Retina (tissue), 1 donor: ENCODE data around the gene PCDHB12.
"Not testable (repeated sequence)": the region's sequence is repeated elsewhere in the genome, so short reads cannot be mapped to it uniquely, and the experiment has no call there.

Experiments used
- DNase-seq: peaks from one replicate; pipeline ENCODE4 v3.0.0-alpha.2; 2016

The PCDHB12 gene

DNA sequence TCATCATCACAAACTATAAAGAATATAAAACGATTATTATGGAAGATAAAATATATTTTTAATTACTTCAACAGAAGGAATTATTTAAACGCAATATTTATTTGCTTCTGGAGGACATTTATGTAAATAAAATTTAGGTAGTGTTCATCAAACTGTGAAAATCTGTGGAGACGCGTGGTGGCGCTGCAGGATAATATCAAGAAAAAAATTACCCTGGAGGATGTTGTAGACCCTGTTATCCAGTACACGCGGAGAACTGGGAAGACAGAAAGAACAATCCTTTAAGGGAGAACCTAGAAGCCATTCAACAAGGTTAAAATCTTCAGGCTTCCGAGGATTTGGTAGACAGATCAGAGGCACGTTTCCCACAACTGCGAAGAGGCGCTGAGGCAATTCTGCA is at the start of gene PCDHB12:
PCDHB12 (plus strand) TSS at position 242 of the 400 bp plus-strand sequence. CDS start 189 bp downstream, outside the sequence.
- no peak for DNase-seq

DNA sequence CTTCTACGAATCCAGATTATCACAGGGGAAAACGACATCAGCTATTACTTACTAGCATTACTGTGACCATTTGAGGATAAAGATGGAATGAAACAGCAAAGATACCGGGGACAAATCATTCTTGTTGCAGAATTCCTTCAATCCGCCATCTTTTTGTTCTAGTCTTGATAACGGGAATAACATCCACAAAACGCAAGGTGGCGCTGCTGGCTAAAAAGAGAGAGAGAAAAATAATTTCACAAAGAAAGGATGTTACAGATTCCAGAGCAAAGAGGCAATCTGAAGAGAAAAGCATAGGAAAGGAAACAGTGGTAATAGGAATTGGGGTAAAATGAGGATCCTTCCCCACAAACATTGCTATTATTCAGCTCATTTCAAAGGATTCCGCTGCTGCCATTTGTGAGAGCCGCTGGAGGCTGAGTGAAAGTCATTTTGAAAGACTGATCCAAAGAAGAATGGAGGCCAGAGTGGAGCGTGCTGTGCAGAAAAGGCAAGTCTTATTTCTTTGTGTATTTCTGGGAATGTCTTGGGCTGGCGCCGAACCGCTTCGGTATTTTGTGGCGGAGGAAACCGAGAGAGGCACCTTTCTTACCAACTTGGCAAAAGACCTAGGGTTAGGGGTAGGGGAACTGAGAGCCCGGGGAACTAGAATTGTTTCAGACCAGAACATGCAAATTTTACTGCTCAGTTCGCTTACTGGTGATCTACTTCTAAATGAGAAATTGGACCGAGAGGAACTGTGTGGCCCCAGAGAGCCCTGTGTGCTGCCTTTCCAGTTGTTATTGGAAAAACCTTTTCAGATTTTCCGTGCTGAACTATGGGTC is 35.9 kb upstream of the PCDHB12 start, which contains the start of gene PCDHB7:
PCDHB7 (plus strand) TSS at position 264 of the 824 bp plus-strand sequence; CDS start at position 456, 192 bp downstream.
- peak; percentile 9 for DNase-seq

DNA sequence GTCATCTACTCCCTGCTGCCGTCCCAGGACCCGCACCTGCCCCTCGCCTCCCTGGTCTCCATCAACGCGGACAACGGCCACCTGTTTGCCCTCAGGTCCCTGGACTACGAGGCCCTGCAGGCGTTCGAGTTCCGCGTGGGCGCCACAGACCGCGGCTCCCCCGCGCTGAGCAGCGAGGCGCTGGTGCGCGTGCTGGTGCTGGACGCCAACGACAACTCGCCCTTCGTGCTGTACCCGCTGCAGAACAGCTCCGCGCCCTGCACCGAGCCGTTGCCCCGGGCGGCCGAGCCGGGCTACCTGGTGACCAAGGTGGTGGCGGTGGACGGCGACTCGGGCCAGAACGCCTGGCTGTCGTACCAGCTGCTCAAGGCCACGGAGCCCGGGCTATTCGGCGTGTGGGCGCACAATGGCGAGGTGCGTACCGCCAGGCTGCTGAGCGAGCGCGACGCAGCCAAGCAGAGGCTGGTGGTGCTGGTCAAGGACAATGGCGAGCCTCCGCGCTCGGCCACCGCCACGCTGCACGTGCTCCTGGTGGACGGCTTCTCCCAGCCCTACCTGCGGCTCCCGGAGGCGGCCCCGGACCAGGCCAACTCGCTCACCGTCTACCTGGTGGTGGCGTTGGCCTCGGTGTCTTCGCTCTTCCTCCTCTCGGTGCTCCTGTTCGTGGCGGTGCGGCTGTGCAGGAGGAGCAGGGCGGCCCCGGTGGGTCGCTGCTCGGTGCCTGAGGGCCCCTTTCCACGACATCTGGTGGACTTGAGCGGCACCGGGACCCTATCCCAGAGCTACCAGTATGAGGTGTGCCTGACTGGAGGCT is 34.0 kb upstream of the PCDHB12 start:
- not testable (repeated sequence) for DNase-seq

DNA sequence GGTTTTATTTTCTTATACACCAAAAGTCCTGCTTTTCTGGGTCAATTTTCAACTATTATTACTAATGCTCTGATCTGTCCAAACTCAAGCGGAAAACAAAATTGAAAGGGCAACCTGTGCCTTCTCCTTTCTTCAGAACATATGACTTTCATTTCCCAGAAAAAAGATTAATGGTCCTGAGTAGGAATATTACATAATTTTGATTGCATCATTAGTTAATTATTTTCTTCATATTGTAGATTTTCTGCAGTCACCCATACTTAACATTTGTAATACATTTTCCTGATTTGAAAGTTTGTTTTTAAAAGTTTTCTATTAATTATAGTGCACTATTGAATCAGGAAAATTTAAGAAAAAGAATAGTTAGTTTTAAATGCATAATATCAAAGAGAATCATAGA is 32.6 kb upstream of the PCDHB12 start:
- no peak for DNase-seq

DNA sequence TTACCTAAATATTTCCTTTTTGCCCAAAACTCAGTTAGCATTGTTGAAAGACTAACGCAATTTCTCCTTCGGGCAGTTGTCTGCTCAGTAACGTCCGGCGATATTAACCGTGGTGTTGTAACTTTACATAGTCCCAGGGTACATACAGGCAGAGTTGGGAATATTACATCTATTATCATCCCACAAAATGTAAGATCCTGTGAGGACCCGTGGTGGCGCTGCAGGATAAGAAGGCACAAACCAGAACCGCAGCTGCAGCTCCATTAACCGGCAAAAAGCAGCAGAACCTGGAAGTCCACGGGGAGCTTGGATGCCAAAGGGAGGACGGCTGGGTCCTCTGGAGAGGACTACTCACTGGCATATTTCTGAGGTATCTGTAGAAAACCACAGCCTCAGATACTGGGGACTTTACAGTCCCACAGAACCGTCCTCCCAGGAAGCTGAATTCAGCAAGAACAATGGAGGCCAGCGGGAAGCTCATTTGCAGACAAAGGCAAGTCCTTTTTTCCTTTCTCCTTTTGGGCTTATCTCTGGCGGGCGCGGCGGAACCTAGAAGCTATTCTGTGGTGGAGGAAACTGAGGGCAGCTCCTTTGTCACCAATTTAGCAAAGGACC is 30.8 kb upstream of the PCDHB12 start, which contains the start of gene PCDHB8:
PCDHB8 (plus strand) TSS at position 214 of the 615 bp plus-strand sequence; CDS start at position 459, 245 bp downstream.
- DNase-seq = not testable (repeated sequence)

DNA sequence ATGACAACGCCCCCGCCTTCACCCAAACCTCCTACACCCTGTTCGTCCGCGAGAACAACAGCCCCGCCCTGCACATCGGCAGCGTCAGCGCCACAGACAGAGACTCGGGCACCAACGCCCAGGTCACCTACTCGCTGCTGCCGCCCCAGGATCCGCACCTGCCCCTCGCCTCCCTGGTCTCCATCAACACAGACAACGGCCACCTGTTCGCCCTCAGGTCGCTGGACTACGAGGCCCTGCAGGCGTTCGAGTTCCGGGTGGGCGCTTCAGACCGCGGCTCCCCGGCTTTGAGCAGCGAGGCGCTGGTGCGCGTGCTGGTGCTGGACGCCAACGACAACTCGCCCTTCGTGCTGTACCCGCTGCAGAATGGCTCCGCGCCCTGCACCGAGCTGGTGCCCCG is 29.1 kb upstream of the PCDHB12 start:
- not testable (repeated sequence) for DNase-seq

DNA sequence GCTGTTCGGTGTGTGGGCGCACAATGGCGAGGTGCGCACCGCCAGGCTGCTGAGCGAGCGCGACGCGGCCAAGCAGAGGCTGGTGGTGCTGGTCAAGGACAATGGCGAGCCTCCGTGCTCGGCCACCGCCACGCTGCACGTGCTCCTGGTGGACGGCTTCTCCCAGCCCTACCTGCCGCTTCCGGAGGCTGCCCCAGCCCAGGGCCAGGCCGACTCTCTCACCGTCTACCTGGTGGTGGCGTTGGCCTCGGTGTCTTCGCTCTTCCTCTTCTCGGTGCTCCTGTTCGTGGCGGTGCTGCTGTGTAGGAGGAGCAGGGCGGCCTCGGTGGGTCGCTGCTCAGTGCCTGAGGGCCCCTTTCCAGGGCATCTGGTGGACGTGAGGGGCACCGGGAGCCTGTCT is 28.6 kb upstream of the PCDHB12 start:
- not testable (repeated sequence) for DNase-seq

DNA sequence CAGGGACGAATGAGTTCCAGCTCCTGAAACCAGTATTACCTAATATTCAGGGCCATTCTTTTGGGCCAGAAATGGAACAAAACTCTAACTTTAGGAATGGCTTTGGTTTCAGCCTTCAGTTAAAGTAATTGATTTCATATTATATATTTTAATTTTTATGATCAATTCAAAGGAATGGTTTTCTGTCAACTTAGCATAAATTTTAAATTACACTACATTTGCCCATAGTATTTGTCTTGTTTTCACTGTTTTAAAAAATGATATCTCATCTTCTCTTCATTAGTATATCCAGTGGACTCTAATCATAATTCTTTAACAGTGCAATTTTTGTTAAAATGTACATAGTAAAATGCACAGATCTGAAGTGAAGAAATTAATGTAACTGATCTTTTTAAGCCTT is 28.2 kb upstream of the PCDHB12 start:
- DNase-seq = no peak

DNA sequence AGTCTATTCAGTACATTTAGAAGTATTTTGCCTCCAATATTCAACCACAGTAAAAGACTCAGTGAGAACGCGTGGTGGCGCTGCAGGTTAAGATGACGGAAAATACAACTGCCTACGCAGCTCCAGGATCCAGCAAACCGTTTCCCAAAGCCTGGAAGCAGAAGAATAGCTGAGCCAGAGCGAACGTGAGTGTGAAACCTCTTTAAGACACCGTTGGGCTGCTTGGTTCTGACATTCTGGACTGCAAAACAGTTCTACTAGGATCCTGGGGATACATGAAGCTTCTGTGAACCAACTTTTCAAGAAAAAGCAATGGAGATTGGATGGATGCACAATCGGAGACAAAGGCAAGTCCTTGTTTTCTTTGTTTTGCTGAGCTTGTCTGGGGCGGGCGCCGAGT is 26.3 kb upstream of the PCDHB12 start, which contains the start of gene PCDHB16:
PCDHB16 (plus strand) TSS at position 140 of the 400 bp plus-strand sequence; CDS start at position 313, 173 bp downstream.
- peak; percentile 30 for DNase-seq

DNA sequence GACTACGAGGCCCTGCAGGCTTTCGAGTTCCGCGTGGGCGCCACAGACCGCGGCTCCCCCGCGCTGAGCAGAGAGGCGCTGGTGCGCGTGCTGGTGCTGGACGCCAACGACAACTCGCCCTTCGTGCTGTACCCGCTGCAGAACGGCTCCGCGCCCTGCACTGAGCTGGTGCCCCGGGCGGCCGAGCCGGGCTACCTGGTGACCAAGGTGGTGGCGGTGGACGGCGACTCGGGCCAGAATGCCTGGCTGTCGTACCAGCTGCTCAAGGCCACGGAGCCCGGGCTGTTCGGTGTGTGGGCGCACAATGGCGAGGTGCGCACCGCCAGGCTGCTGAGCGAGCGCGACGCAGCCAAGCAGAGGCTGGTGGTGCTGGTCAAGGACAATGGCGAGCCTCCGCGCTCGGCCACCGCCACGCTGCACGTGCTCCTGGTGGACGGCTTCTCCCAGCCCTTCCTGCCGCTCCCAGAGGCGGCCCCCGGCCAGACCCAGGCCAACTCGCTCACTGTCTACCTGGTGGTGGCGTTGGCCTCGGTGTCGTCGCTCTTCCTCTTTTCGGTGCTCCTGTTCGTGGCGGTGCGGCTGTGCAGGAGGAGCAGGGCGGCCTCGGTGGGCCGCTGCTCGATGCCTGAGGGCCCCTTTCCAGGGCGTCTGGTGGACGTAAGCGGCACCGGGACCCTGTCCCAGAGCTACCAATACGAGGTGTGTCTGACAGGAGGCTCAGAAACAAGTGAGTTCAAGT is 24.2 kb upstream of the PCDHB12 start:
- DNase-seq = not testable (repeated sequence)

DNA sequence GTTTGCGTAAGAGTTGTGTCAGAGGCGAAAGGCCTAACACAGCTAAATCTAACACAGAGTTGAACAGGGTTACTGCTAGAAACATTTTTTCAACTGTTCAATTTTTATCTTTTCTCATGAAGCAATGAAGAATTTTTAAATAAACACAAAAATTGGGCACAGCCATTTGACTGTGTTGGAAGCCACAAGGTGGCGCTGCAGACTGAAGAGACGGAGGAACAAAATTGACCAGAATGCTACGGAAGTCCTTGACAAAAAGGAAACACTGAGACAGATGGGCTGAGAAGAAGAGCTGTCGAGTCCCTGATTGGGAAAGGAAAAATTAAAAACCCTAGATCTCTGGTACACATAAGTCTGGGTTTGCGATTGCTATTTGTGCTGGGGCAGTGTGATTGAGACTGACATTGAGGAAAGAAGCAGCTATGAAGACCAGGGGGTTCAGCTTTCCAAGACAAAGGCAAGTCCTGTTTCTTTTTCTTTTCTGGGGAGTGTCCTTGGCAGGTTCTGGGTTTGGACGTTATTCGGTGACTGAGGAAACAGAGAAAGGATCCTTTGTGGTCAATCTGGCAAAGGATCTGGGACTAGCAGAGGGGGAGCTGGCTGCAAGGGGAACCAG is 21.5 kb upstream of the PCDHB12 start, which contains the start of gene PCDHB9:
PCDHB9 (plus strand) TSS at position 265 of the 616 bp plus-strand sequence; CDS start at position 423, 158 bp downstream.
- DNase-seq = no peak

DNA sequence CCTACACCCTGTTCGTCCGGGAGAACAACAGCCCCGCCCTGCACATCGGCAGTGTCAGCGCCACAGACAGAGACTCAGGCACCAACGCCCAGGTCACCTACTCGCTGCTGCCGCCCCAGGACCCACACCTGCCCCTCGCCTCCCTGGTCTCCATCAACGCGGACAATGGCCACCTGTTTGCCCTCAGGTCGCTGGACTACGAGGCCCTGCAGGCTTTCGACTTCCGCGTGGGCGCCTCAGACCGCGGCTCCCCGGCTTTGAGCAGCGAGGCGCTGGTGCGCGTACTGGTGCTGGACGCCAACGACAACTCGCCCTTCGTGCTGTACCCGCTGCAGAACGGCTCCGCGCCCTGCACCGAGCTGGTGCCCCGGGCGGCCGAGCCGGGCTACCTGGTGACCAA is 19.8 kb upstream of the PCDHB12 start:
- DNase-seq = not testable (repeated sequence)

DNA sequence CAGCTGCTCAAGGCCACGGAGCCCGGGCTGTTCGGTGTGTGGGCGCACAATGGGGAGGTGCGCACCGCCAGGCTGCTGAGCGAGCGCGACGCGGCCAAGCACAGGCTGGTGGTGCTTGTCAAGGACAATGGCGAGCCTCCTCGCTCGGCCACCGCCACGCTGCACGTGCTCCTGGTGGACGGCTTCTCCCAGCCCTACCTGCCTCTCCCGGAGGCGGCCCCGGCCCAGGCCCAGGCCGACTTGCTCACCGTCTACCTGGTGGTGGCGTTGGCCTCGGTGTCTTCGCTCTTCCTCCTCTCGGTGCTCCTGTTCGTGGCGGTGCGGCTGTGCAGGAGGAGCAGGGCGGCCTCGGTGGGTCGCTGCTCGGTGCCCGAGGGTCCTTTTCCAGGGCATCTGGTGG is 19.4 kb upstream of the PCDHB12 start:
- DNase-seq = not testable (repeated sequence)

DNA sequence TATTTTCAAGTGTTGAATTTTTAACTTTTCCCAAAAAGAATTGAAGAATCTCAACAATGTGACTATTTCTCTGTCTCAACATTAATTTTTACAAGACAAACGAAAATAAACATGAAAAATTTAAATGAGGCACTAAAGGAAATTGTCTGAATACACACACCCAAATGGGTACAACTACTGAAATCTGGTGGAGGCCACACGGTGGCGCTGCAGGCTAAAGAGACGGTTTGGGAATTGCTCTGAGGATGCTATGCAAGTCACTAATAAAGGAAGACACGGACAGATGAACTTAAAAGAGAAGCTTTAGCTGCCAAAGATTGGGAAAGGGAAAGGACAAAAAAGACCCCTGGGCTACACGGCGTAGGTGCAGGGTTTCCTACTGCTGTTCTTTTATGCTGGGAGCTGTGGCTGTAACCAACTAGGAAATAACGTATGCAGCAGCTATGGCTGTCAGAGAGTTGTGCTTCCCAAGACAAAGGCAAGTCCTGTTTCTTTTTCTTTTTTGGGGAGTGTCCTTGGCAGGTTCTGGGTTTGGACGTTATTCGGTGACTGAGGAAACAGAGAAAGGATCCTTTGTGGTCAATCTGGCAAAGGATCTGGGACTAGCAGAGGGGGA is 16.3 kb upstream of the PCDHB12 start, which contains the start of gene PCDHB10:
PCDHB10 (plus strand) TSS at position 244 of the 616 bp plus-strand sequence; CDS start at position 444, 200 bp downstream.
- DNase-seq = no peak

DNA sequence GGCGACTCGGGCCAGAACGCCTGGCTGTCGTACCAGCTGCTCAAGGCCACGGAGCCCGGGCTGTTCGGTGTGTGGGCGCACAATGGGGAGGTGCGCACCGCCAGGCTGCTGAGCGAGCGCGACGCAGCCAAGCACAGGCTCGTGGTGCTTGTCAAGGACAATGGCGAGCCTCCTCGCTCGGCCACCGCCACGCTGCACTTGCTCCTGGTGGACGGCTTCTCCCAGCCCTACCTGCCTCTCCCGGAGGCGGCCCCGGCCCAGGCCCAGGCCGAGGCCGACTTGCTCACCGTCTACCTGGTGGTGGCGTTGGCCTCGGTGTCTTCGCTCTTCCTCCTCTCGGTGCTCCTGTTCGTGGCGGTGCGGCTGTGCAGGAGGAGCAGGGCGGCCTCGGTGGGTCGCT is 14.2 kb upstream of the PCDHB12 start:
- DNase-seq = not testable (repeated sequence)

DNA sequence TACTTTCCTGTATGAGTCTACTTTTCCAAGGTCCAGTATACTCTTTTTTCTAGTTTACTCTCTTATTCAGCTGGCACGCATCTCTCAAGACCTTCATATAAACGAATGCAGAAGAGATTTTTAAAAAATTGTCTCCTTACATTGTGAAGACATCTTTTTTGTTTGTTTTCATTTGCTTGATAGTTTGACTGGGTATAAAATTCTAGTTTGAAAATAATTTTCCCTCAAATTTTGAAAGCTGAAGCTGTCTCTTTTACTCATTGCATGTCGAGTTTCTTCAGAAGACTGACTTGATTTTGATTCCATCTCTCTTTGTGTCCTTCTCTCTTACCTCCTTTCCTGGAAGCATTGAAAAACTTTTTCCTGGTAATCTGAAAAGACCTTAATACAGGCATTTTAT is 12.2 kb upstream of the PCDHB12 start:
- DNase-seq = no peak

DNA sequence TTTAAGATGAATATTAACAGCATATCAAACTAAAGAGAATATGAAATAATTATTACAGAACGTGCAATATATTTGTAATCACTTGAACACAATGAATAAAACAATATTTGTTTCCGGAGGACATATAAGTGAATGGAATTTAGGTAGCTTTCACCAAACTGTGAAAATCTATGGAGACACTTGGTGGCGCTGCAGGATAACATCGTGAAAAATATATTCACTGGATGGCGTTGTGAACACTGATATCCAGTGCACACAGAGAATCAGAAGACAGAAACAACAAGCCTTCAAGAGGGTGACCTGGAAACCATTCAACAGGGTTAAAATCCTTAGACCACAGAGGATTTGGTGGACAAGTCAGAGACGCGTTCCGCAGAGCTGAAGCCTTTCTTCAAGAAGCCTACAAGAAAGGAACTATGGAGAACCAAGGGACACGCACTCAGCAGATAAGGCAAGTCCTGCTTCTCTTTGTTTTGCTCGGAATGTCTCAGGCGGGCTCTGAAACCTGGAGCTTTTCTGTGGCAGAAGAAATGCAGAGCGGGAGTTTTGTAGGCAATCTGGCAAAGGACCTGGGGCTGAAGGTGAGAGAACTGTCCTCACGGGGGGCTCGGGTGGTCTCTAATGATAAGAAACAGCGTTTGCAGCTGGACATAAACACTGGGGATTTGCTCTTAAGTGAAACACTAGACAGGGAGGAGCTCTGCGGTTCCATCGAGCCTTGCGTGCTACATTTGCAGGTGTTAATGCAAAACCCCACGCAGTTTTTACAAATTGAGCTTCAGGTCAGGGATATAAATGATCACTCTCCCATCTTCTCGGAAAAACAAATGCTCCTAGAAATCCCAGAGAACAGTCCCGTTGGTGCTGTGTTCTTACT is 8.9 kb upstream of the PCDHB12 start, which contains the start of gene PCDHB11:
PCDHB11 (plus strand) TSS at position 269 of the 877 bp plus-strand sequence; CDS start at position 417, 148 bp downstream.
- DNase-seq = no peak

DNA sequence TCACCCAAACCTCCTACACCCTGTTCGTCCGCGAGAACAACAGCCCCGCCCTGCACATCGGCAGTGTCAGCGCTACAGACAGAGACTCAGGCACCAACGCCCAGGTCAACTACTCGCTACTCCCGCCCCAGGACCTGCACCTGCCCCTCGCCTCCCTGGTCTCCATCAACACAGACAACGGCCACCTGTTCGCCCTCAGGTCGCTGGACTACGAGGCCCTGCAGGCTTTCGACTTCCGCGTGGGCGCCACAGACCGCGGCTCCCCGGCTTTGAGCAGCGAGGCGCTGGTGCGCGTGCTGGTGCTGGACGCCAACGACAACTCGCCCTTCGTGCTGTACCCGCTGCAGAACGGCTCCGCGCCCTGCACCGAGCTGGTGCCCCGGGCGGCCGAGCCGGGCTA is 7.4 kb upstream of the PCDHB12 start:
- DNase-seq = not testable (repeated sequence)

DNA sequence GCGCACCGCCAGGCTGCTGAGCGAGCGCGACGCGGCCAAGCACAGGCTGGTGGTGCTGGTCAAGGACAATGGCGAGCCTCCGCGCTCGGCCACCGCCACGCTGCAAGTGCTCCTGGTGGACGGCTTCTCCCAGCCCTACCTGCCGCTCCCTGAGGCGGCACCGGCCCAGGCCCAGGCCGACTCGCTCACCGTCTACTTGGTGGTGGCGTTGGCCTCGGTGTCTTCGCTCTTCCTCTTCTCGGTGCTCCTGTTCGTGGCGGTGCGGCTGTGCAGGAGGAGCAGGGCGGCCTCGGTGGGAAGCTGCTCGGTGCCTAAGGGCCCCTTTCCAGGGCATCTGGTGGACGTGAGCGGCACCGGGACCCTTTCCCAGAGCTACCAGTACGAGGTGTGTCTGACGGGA is 6.9 kb upstream of the PCDHB12 start:
- not testable (repeated sequence) for DNase-seq

DNA sequence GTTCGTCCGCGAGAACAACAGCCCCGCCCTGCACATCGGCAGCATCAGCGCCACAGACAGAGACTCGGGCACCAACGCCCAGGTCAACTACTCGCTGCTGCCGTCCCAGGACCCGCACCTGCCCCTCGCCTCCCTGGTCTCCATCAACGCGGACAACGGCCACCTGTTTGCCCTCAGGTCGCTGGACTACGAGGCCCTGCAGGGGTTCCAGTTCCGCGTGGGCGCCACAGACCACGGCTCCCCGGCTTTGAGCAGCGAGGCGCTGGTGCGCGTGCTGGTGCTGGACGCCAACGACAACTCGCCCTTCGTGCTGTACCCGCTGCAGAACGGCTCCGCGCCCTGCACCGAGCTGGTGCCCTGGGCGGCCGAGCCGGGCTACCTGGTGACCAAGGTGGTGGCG is 1.8 kb downstream of the PCDHB12 start:
- DNase-seq = not testable (repeated sequence)
